HG03139 (cell line): ENCODE measurements around the gene OLFML2A.
"Not testable (repeated sequence)": the region's sequence is repeated elsewhere in the genome, so short reads cannot be mapped to it uniquely, and the experiment has no call there.

Experiments used
- ATAC-seq: cut with Tn5 transposase; IDR thresholded peaks from one replicate; pipeline ENCODE4 v1.9.1; 2021; ENCODE audit not compliant: unreplicated experiment

OLFML2A gene

DNA sequence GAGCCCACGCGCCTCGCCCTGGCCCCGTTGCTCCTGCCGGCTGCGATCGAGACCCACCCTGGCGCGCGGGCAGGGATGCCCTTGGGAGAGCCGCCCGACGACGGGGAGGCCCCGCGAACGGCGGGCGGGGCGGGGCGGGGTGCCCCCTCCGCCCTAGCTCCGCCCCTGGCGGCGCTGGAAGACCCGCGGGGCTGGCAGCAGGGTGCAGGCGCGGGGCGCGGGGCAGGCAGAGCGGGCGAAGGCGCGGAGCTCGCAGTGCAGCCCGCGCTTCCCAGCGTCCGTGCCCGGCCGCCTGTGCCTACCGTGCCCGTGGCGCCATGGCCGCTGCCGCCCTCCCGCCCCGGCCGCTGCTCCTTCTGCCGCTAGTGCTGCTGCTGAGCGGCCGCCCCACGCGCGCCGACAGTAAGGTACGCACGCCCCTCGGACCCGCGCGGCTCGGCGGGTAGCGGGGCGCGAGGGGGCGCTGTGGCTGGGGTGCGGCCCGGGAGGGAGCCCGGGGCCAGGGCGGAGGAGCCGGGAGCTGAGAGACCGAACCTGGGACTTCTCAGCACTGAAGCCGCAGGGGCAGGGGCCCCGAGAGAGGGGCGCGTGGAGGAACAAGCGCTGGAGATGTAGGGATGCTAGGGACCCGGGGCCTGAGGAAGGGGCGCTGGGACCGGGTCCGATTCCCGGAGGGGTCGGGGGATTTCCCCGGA lies at the start of gene OLFML2A:
Gene OLFML2A, plus strand, starts transcription at position 180 of the 695 bp plus-strand sequence. Its CDS starts 138 bp downstream, at position 318.
- no peak for ATAC-seq

DNA sequence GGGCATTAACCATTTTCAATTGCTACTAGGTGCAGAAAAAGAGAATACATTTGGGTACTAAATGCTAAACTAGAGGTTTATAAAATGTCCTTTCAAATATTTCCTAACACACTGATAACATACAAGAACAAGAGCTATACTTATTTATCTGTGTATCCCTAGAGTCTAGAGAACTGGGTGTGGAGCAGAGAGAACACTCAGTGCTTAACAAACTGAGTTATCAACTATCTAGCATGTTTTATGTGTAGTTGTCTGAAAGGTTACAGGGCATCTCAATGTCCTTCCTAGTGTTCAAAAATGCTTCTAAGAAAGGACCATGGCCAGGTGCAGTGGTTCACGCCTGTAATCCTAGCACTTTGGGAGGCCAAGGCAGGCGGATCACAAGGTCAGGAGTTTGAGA lies 46.2 kb upstream of the OLFML2A start:
- no peak for ATAC-seq

DNA sequence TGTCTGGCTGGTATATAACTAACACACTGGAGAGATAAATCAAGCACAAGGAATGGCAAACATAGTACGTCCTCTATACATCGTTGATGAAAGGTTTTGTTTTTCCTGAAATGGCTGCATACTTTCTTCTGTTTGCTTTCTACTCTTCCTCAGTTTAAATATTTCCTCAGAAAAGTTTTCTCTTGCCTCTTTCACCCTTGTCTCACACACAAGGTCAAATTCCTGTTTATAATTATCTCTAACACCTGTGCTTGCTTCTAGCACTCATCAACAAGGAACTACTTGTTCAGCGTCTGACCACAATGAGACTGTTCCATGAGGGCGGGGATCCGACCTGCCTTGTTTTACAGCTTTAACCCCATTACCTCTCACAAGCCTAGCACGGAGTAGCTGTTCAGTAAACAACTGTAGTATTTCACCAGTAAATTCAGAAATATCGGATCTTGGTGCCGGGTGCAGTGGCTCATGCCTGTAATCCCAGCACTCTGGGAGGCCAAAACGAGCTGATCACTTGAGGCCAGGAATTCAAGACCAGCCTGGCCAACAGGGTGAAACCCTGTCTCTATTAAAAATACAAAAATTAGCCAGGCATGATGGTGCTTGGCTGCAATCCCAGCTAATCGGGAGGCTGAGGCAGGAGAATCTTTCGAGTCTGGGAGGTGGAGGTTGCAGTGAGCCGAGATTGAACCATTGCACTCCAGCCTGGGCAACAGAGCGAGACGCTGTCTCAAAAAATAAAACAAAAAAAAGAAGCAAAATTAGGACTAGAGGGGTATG lies 42.8 kb upstream of the OLFML2A start:
- ATAC-seq, result no peak

DNA sequence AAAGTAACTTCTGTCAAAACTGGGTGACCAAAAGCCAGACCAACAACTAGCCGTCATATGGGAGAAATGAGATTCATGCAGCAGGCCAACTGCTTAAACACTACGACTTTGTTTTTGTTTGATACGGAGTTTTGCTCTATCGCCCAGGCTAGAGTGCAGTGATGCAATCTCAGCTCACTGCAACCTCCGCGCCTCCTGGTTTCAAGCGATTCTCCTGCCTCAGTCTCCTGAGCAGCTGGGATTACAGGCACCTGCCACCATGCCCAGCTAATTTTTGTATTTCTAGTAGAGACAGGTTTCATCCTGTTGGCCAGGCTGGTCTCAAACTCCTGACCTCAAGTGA lies 42.2 kb upstream of the OLFML2A start:
- ATAC-seq, result not testable (repeated sequence)

DNA sequence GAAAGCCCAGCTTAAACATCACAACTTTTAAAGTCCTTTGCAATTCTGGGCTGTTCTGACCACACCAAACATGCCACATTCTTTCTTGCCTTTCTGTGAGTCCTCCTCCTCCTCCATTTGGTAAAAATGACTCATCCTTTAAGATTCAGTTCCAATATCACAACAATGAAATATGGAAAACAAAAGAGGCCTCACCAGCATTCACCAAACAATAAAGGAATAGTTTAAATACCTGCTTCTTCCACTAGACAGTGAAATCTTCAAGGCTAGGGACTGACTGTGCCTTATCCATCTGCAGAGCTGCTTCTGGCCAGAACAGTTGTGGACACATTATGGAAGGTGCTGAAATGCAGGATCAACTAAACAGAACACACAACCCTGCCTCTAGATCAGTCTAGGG lies 41.8 kb upstream of the OLFML2A start:
- no peak for ATAC-seq

DNA sequence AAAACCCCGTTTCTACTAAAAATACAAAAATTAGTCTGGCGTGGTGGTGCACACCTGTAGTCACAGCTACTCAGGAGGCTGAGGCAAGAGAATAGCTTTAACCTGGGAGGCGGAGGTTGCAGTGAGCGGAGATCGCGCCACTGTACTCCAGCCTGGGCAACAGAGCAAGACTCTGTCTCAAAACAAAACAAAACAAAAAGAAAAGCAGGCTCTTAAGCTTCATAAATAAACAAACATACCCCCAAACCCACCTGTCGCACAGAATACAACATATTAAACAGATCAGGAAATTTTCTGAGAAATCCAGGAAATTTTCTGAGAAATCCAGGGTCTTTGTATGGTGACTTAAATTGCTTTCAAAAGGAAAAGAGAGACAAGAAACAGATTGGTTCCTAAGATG lies 38.9 kb upstream of the OLFML2A start:
- ATAC-seq, result not testable (repeated sequence)

DNA sequence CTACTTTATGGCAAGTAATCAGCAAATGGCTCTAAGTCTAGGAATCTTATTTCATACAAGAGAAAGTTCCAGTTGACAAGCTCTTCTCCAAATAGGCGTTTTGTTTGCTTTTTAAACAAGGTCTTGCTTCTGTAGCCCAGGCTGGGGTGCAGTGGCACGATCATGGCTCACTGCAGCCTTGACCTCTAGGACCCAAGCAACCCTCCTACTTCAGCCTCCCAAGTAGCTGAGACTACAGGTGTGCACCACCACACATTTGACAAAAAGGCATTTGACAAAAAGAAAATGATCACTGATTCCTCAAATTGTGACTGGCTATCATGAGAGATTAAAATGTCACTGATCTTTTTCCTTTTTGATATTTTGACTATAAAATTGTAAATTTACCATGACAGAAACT lies 37.6 kb upstream of the OLFML2A start:
- no peak for ATAC-seq

DNA sequence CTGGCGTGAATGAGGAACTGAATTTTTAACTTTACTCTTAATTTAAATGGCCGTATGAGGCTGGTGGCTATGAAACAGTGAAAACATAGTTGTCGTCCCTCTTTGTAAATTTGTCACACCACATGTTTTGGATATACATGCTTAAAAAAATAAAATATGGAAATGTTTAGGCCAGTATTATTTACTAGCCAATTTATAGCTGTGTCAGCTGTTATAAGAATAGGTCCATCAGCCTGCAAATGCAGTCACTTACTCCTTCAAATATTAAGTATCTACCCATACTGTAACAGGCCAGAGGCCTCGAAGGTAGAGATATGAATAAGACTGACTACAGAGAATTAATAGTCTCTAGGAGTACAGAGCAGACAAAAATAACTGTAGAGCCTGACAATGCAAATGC lies 35.8 kb upstream of the OLFML2A start:
- ATAC-seq, result no peak

DNA sequence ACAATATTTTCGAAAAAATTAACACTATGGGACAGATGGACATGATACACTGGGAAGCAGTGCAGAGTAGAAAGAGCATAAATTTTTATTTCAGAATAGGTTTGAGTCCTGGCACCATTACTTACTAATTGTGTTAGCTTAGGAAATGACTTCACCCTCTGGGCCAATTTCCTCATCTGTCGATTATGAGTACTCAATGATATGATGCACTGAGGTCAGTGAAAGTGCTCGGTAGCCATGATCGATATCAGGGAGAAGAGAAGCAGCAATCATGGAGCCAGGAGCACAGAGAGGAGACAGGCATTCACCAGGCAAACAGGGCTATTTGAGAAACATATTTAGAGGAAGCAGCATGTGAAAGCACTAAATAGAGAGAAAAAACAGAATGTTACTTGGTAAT lies 35.3 kb upstream of the OLFML2A start:
- ATAC-seq, result no peak

DNA sequence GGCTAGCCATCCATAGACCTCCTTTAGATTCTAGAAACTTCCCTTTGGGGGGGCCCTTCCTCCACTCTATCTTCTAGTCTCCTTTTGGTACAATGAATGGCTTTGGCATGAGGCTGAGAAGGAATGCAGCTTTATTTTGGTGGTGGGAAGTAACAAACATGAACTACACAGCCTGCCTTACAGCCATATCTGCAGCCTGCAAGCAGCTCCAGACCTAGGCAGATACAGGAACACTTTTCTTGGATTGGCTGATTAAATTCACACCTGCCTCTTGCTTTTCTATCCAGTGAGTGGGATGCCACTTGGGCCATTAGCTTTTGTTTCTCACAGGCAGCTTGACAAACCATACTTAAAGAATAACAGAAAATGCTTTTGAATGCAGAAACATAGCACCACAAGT lies 34.0 kb upstream of the OLFML2A start:
- no peak for ATAC-seq

DNA sequence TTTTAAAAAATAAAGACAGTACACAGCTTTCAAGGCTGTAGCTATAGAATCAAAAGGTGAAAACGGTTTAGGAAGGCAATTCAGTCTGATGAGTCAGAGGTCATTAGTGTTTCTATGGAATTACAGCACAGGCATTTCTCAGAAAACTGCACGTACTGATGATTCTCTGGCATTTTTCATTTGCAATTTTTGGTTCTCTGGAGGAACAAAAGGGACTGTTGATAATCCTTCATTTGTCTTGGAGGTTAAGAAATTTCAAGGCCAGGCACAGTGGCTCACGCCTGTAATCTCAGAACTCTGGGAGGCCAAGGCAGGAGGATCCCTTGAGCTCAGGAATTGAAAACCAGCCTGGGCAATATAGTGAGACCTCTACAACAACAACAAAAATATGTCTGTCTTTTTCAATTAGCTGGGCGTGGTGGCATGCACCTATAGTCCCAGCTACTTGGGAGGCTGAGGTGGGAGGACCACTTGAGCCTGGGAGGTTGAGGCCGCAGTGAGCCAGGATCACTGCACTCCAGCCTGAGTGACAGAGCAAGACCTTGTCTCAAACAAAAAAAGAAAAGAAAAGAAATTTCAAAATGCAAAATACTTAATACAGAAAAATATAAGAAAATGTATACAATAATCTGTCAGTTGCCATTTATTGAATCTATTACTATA lies 33.1 kb upstream of the OLFML2A start:
- ATAC-seq, result no peak

DNA sequence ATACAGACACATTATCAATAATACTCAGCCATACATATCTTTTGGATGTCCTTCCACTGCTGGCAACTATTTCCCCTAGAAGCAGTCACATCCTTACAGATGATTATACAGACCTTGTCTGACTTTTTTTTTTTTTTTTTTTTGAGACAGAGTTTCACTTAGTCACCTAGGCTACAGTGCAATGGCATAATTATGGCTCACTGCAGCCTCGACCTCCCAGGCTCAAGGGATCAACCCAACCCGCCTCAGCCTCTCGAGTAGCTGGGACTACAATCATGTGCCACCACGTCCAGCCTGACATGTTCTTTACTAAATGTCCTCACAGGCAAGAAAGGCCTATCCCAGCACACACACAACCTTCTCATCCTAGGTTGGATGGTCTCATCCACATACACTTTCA lies 29.9 kb upstream of the OLFML2A start:
- ATAC-seq, result no peak

DNA sequence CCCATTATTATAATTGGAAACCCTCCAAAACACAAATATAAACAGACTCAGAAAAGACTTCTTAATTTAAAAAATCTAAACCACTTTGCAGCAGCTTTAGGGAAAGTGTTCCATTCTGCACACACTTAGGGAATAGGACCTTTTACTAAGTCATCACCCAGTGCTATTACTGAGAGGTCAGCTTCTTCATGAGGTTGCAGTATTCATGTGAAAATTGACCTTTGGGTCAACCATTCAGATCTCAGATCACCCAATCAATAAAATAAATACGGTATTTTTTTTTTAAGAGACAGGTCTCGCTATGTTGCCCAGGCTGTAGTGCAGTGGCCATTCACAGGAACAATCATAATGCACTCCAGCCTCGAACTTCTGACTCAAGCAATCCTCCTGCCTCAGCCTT lies 27.6 kb upstream of the OLFML2A start:
- no peak for ATAC-seq

DNA sequence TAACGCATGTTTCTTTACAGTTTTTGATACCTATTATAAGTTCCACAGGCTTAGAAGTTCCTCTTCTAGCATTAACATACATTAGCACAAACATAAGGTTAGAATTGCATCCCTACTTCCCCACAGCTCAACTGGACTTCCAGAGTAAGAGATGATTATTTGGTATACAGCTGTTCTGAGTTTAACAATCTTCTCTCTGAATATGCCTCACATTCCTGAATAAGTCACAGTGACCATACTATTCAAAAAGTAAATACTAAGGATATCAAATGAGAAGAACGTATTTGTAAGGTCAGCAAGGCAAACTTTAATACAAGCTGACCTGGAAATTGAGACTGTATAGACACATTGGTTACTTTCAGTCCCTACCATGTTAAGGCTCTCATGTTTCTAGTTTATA lies 27.2 kb upstream of the OLFML2A start:
- ATAC-seq, result no peak

DNA sequence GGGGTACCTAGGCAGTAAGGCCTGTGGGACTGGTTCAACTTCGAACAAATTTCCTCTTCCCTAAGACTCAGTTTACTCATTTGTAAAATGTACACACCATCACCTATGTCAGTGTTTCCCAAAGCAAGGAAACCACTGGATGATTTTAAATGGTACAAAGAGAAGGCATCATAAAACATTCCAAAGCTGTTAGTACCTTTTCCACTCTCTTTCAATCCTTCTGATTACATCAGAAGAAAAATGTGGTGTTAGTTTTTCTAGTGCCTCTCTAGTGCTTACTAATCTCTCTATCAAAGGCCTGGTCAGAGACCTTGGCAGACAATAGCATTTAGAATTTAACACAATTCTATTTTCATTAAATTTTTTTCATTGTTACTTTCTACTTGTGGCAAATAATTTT lies 24.0 kb upstream of the OLFML2A start:
- no peak for ATAC-seq

DNA sequence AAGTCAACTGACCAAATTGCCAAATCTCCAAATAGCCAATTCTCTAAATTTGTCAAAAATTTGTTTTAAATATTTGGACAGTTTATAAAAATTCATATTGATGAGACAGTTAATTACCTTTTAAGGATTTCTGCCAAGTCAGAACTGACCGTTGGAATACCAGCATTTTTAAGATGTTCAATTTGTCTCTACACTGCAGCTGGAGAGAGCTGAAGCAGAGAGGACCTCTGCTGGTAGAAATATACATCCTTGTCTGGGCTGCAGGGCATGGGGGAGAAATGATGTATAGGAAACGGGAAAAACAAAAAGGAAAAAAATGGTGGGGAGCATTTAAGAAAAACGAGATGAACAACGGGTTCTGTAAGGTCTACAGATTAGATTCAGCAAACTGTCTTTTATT lies 22.6 kb upstream of the OLFML2A start:
- ATAC-seq, result no peak

DNA sequence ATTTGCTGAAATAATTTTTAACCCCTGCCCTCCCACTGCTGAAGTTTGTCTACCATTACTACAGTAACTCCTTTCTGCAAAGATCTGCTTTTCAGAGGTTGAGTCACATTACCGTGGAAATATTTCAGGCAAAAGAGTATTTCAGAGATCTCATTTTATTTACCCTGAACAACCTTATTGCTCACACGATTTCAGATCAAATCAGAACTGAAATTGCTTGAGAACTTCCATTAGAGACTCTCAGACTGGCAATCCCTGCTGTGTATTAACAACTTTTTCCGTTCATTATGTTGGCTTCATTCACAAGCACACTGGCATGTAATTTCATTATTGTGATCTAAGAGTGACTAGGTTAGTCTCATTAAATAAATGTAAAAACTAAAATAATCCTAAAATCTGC lies 21.9 kb upstream of the OLFML2A start:
- ATAC-seq, result no peak

DNA sequence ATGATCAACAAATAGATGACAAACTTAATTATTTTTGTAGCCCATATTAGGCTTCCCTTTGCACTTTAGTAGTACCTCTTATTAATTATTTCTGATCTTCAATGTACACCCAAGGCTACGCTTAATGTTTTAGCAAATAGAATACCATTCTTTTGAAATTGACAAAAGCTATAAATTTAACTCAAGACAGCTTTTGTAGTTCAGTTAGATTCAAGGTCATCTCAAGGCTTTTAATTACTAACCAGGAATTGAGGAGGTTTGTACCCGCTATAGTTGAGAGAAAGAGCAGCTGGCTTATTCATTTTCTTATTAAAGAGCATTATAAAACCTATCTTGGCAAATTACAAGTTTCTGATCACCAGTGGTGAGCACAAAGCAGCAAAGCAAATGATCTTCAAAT lies 20.9 kb upstream of the OLFML2A start:
- no peak for ATAC-seq

DNA sequence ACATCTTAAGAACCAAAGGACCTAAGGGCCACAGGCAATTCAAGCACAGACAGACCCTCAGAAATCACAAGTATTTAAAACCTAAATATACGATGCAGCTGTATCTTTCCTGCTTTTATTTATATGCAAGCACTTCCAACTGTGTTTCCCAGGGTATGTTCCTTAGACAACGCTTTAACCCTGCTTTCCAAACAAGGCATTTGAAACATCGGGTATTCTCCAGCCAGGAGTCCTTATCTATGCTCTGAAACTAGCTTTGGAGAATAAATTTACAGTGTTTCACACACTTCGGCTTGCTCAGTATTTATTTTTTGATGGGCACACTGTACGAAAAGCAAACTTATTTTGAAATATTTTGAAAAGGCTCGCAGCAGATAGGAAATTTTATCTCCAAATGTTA lies 19.3 kb upstream of the OLFML2A start:
- ATAC-seq, result no peak

DNA sequence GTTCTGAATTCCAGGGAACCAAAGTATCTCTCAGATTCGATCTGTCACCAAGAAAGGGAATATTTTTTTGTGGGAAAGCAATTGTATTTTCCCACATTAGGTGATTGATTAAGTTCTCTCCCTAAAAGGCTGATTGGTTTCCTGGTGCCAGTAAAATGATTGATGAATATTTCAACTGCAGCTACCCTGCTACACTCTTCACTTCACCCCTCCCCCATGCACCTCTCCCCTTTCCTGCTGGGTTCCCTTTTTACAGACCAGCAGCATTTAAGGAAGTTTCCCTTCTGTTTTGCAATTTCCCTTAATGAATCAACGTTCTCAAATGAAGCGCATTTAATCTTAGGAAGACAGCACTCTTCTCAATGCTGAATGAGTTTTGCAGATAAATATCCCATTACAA lies 18.9 kb upstream of the OLFML2A start:
- no peak for ATAC-seq

DNA sequence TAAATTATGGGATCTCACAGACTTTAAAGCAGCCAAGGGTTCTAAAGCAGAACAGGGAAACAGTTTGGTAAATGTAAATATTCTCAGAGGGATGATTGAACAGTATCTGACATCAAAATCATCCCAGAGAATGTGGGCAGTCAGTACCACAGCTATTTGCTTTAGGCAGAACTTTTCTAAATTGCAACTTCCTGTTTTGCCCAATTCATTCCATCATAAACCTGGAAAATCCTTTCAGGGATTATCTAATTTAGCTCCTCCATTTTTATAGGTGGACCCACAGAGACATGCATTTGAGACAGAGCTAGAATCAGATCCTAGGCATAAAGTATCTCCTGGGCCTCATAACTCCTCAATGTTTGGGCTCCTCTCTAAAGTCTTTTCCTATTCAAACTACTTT lies 18.2 kb upstream of the OLFML2A start:
- no peak for ATAC-seq

DNA sequence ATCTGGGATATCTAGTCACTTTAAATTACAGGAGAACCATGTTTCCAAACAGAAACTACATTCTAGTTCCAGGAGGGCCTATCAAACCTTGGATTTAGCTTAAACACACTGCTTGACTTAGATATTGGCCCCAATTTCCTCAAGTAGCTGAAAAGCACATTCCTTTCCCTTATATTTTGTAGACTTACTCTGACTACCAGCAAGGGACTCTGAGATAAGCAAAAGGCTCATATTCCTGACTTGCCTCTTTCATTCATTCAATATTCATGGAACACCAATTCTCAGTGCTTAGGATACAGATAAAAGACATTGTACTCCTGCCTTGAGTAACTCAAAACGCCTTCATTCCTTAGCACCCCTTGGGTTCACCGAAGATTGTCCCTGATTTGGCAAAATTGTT lies 17.6 kb upstream of the OLFML2A start:
- ATAC-seq, result no peak
